GM19467 (cell line): ENCODE data around the gene CALN1.
"Not testable (repeated sequence)": the region's sequence is repeated elsewhere in the genome, so short reads cannot be mapped to it uniquely, and the experiment has no call there.

Experiments used
- ATAC-seq: cut with Tn5 transposase; IDR thresholded peaks from one replicate; pipeline ENCODE4 v1.9.1; 2021; ENCODE audit warnings: mild to moderate bottlenecking, moderate library complexity; ENCODE audit not compliant: unreplicated experiment

Gene CALN1

DNA sequence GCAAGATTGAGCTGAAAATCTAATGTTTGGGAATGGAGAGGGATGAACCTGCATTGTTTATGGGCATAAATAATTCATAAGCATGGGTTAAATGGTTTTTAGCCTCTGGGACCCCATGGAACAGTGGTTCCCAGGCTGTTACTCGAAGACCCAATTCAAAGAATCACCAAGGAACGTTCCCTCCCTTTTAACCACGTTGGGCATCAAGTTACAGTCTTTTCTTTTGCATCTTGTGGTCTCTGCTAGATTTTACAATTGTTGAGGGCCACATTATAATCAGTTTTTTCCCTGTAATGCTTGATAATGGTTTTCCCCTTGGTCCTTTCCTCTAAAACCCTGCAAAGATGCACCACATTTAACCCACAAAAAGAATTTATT lies 2.5 kb downstream of the CALN1 start:
- ATAC-seq, result no peak

DNA sequence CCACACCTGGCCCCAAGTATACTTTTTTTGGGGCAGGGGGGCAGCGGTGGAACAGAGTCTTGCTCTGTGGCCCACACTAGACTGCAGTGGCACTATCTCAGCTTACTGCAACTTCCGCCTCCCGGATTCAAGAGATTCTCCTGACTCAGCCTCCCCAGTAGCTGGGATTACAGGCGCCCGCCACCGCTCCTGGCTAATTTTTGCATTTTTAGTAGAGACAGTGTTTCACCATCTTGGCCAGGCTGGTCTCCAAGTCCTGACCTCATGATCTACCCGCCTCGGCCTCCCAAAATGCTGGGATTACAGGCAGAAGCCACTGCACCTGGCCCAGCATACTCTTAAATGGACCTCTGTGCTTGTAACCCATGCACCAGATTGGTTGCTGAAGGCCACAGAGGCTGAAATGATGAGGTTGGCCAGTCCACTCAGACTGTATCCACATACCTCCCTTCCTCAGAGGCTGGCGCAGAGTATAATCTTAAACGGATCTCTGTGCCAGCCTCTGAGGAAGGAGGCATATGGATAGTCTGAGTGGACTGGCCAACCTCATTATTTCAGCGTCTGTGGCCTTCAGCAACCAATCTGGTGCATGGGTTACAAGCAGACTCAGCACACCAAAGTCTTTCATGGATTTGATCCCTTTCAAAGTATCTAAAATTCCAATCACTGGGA lies 3.0 kb downstream of the CALN1 start:
- no peak for ATAC-seq

DNA sequence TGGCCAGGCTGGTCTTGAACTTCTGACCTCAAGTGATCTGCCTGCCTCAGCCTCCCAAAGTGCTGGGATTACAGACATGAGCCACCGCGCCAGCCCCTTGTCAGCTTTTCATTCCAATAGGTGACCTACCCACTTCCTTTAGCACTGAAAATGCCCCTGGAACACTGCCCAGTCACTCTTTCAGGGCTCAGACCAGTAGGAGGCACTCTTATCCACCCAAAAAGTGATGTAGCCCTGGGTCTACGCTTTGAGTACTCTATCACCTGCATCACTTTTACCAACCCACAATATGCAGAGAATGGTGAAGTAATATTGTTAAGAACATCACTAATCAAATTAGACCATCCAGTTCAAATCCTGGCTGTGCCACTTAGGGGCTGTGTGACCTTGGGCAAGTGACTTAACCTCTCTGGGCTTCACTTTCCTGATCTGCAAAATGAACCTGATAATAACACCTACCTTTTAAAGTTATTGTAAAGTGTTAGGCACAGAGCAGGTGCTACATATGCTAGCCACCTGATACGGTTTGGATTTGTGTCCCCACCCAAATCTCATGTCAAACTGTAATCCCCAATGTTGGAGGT lies 5.2 kb downstream of the CALN1 start:
- no peak for ATAC-seq

DNA sequence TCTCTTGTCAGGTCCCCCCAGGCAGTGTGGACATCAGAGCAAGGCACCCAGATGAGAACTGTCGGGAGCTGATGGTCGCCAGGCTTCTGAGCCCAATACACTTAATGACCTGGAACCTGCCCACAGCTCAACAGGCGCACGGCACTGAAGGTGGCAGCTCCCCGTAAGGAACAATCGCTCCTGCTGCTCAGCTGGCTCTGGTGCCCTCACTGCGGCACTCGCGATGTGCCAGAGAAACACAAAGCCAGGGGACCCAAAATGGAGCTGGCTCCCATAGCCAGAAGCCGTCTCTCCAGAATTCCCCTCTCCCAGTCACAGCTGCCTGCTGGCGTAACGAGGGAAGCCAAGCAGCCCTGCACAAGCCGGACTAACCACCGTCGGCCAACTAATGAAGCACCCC lies 6.3 kb downstream of the CALN1 start:
- no peak for ATAC-seq

DNA sequence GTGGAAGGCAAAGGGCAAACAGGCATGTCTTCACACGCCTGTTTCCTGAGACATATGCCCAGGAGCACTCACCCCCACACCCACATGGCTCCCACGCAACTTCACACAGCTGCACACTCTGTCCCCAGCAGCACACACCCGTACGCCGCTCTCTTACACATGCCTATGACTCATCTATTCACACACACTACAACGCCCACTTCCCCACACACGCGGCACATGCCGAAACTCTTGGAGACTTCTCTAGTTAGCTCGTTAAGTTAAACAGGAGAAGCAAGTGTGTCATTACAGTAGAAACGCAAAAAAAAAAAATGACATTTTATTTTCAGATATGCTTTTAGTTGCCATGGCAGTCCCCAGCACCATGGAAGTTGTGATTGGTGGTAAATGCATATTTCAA lies 6.7 kb downstream of the CALN1 start:
- no peak for ATAC-seq

DNA sequence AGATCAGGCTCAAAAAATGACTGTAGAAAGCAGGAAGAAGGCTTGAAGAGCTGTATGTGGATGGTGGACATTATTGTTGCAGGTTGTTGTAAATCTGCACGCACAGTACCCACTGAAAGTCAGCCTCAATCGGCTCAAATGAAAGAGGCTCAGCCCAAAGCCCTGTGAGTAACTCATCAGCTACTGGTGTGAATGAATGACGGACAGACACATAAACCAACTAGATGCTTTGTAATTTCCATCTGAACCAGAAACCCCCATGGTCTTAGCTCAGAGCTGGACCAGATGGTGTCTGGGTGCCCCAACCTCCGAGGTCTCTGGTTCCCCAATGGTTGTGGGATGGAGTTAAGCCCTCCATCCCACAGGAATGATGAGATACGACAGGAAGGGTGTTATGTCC lies 7.4 kb downstream of the CALN1 start:
- no peak for ATAC-seq

DNA sequence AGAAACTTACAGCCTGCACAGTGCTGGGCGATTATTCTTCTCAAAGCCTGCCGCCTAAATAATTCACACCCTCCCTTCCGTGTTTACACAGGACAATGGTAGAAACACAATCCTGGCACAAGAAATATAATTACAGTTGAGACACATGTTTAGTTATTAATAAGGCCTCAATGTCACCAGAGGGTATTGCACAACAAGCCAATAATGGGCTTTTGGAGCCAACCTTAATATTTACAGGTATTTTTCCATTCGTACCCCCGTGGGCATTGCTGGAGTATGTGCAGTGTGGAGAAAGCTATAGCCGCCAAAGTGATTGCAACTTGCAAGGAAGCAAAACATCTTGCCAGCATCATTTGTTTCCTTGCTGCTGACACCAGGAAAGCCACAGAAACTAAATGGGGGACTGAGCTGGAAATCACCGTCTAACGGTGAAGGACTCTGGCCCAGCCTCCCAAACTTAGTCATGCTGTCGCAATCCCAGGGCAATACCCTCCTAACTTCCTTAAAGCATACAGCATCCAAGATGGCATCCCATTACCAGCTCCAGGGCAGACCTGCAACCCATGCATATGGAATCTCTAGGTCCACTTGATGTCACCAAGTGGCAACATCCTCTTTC lies 8.6 kb downstream of the CALN1 start:
- no peak for ATAC-seq

DNA sequence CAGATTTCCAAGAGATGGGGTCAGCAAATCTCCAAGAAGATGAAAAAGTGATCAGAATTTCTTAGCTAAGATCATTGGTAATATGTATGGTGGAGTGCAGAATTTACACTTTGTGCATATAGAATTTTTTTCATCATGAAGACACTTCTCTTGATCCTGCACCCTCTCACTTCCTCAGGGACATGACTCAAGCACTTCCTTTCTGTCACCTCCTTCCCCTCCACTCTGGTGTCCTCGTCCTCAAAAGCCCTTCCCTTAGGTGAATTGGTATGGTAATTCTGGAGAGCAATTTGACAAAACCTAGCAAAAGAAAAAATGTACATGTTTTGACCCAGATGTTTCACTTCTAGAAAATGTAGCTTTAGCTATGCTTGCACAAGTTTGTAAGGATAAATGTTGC lies 18.1 kb downstream of the CALN1 start:
- ATAC-seq, result no peak

DNA sequence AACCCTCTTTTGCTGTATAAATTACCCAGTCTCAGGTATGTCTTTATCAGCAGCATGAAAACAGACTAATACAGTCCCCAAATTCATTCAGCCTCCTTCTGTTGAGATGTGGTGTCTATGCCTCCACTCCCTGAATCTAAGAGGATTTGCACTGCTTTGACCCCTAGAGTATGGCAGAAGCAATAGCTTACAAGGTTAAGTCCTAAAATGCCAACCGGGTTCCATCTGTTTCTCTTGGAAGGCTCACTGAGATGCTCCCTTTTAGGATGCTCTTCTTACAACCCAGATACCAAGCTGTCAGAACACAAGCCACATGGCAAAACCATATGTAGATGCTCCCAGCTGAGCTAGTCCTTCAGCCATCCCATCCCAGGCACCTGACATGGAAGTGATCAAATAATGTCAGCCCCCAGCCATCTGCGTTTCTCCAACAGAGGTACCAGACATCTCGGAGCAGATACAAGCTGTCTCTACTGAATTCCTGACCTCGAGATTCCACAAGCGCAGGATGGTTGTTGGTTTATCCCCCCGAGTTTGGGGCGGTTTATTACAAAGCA lies 20.2 kb downstream of the CALN1 start:
- ATAC-seq, result no peak

DNA sequence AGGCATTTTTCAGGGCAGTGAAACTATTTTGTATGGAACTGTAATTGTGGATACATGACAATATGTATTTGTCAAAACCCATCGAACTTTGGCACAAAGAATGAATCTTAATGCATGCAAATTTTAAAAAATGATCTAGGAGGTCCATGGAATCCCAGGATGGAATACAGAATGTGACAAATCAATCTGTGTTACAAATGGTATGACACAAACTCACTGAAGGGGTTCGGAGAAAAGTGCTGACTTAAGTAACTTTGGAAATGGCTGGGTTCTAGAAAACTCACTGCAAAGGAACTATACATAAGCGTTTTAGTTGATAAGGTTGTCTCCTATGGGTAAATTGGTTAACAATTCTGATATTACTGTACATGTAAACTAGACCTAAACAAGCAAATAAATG lies 26.0 kb downstream of the CALN1 start:
- ATAC-seq, result no peak

DNA sequence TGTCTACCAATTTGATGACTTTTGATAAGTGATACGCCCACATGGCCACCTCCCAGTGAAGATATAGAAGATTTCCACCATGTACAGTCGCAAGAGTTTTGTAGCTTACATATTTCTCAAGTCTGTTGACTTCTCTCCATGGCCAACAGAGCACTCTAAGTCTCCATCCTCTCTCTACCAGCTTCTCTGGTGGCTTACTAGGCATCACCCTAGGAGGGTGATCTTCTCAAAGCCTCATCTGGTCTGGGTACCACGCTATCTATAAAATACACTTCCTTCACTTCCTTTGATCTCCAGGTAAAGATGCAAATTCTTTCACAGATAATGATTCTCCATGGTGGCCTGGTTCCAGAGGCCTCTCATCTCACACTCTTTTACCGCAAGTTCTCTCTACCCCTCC lies 49.9 kb downstream of the CALN1 start:
- ATAC-seq, result no peak

DNA sequence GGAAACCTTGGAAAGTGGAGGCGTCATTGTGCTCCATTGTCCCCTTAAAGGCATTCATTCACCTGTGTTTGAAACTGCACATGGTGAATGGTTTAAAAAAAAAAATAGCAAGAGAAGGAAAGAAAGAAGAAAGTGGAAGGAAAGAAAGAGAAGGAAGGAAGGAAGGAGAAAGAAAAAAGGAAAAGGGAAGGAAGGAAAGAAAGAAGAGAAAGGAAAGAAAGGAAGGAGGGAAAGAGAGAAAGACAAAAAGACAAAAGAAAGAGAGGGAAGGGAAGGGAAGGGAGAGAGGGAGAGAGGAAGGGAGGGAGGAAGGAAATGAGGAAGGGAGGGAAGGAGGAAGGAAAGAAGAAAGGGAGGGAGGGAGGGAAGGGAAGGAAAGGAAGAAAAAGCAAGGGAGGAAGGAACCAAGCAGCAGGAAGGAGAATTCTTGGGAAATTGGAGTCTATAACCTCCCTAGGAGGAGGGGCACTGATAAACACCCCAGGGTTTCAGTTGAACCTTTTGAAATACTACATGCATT lies 66.9 kb downstream of the CALN1 start:
- no peak for ATAC-seq

DNA sequence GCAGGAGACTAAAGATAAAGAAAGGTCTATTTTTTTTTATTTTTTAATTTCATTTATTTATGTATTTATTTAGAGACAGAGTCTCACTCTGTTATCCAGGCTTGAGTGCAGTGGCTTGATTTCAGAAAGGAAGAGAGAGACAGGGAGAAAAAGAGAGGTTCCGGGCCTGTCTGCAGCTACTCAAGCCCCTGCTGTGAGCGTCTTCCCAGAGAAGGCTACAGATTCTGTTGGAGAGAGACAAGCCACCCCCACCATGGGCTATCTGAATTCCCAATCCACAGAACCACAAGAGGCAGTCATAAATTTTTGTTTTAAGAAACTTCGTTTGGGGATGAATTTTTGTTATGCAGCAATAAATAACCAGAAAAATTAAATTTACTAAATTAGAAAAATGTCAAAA lies 68.1 kb downstream of the CALN1 start:
- ATAC-seq, result no peak

DNA sequence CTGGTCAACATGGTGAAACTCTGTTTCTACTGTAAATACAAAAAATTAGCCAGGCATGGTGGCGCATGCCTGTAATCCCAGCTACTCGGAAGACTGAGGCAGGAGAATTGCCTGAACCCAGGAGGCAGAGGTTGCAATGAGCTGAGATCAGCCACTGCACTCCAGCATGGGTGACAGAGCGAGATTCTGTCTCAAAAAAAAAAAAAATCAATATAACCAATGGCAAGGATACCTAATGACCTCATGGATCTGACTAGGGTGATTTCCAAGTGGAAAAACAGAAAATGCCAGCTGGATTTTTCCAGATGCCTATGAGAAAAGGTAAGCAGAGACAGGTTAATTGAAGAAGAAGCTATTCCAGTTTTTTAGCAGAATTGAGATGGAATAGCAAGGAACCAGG lies 68.8 kb downstream of the CALN1 start:
- not testable (repeated sequence) for ATAC-seq

DNA sequence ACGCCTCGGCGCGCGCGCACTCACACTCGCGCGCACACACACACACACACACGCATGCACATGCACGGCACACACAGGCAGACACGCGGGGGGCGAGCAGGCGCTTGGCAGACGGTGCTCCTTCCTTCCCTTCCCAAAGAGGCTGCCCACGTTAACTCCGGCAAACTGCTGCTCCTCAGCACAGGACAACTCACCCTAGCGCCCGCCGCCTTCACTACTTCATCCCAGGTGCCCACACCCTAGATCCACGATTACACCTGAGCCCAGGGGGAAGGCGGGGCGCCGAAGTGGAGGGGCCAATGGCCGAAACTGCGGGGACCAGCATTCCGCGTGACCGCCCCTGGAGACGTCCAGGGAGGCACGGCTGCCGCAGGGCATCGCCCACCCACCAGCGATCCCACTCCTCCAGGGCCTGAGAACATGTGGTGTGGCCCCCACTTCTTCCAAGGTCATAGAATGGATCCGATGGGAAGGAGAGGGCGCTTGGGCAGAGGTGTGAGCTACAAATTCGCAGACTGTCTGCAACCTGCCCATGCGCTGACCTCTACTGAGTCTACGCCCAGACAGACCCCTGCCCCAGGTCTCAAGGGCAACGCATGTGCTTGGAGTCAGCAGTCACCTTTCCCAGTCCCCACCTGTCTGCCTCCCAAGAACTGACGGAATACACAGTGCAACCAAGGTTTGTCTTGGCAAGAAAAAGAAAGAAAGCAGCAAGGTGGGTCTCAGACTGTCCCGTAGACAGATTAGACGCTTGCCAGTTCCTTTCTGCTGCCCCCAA lies 74.6 kb downstream of the CALN1 start:
- no peak for ATAC-seq

DNA sequence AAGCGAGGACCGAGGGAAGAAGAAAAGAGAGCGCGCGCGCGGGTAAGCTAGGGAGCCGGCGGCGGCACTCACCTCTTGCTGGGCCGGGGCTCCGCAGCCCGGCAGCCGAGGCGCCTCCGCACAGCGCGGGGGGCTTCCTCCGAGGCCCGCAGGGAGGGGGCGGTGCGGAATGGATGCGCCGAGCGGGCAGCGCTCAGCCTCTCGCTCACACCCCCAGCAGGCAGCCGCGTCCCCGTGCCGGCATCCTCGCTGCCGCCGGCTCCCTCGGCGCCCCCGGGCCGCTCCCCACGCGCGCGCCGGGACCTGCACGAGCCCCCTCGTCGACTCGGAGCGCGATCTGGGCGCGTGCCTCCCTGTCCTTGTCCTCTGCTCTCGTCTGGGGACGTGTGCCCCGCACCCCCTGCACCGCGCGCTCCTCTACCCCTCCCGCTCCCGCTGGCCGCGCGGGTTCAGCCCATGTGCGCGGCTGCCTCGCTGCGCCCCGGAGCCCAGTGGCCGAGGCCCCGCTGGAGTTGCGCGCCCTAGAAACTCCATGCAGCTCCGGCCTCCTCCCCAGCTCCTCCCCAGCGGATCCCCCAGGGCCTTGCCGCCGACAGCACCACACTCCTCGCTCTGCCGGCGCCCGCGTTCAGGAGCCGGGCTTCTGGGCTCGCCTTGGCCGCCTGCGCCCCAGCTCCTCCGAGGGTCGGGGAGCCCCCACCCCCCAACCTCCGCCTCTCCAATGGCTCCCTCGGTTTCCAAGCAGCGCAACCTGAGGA lies 75.3 kb downstream of the CALN1 start:
- no peak for ATAC-seq

DNA sequence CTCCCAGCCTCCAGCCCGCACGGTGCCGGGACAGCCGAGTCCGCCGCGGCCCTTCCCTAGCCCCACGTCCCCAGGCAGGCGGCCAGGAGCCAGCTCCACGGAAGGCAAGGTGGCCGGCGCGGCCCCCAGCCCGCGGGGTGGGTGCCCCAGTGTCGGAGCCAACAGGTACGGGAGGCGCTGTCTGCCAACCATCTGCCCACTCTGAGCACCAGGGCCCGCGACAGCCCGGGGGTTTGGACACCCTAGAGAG lies 75.8 kb downstream of the CALN1 start:
- ATAC-seq, result no peak

DNA sequence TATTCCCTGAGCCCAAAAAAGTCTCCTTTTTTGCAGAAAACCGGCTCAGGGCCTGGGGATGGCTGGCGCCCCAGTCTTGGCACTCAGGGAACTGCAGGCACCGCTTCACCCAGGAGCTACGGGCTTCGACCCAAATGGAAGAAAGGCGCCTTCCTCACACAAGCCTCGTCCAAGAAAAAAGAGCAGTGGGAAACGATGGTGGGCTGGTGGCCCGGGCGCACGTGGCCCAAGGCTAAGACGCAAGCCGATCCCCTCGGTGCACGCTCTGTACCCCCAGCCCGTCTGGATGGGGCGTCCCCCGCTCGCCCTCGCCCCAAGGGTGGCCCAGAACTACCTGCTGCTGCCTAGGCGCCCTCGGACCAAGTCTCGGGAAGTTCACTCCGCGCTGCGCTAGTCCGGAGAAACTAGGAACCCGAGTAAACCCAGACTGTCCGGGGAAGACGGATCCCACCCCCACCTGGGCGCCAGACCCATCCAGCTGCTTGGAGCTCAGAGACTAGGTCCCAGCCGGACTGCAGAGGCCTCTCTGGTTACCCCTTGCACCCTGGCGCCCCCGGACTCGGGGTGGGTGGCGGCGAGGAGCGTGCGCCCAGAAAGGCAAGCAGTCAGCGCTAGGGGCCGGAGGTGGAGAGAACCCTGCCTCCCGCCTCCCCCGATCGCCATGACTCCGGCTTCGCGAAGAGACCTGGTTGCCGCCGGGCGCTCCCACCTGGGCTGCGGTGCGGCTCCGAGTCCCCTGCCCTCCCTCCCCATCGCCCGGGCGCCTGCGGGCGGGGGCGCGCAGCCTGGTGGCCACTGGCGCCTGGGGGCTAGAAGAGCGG lies 76.4 kb downstream of the CALN1 start:
- no peak for ATAC-seq

DNA sequence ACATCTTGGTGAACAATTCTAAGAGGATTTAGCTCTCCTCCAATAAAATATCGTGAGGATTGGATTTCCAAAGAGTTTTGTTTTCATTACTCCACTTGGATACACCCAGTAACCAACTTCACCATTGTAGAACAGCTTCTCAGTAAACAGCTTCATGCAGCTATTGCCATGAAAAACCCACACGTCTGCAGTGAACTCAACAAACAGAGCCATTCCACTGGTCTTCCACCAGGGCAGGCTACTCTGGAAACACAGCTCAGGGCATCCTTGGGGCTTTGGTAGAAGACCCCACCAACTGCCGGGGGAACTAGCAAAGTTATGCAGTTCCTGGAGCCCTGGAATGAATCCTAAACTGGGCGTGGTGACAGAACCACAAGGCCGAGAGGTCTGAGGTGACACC lies 77.4 kb downstream of the CALN1 start:
- ATAC-seq, result no peak

DNA sequence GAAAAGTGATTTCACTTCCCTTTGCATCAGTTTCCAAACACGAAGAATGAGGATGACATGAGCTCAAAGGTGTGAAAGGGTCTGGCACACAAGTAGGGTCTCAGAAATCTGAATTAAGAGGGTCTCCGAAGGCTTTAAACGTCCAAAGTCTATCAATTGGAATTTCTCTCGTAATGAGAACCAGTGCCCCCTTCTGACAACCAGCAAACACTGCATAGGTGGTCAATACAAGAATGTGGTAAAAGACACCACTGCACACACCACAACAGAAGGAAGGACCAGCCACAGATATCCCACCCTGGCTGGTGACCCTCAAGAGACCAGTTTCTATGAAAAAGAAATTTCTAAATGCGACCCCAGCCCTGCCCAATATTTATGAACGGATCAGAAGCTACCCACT lies 78.1 kb downstream of the CALN1 start:
- no peak for ATAC-seq
